Esophagus squamous epithelium (tissue), 4 donors: Measurements from ENCODE around the gene ELF5.

ENCODE experiments used
- POLR2A ChIP-seq, 4 donors: fragments of 450-650 bp; IDR thresholded peaks; one replicate each; pipeline ENCODE4 v1.6.1; 2017; ENCODE audit warnings: antibody characterized with exemption in 4 of 4, mild to moderate bottlenecking in 4 of 4, moderate library complexity in 3 of 4
- TF ChIP-seq, protein P1 (sequence below), 6 experiments: fragments of 450-650 bp in 4 of 6; fragments of 200-600 bp in 2 of 6; sonication (generic) in 2 of 6; IDR thresholded peaks; one replicate each; pipeline ENCODE4 v1.5.1; 2016 to 2019; ENCODE audit warnings: antibody characterized with exemption in 6 of 6, mild to moderate bottlenecking in 4 of 6, moderate library complexity in 4 of 6

- TF ChIP-seq, protein P1, sequence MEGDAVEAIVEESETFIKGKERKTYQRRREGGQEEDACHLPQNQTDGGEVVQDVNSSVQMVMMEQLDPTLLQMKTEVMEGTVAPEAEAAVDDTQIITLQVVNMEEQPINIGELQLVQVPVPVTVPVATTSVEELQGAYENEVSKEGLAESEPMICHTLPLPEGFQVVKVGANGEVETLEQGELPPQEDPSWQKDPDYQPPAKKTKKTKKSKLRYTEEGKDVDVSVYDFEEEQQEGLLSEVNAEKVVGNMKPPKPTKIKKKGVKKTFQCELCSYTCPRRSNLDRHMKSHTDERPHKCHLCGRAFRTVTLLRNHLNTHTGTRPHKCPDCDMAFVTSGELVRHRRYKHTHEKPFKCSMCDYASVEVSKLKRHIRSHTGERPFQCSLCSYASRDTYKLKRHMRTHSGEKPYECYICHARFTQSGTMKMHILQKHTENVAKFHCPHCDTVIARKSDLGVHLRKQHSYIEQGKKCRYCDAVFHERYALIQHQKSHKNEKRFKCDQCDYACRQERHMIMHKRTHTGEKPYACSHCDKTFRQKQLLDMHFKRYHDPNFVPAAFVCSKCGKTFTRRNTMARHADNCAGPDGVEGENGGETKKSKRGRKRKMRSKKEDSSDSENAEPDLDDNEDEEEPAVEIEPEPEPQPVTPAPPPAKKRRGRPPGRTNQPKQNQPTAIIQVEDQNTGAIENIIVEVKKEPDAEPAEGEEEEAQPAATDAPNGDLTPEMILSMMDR (IDR thresholded peaks at IDR 0.05), result no peak
- no peak for TF ChIP-seq POLR2A (IDR thresholded peaks at IDR 0.05)
These were observed 46.9 kb upstream of the ELF5 start for GRCh38 chr11:34560511-34560910.
